ENCODE measurements around the gene ZNF324B.
"Not testable (repeated sequence)": the region's sequence is repeated elsewhere in the genome, so short reads cannot be mapped to it uniquely, and the experiment has no call there.

Gene ZNF324B

DNA sequence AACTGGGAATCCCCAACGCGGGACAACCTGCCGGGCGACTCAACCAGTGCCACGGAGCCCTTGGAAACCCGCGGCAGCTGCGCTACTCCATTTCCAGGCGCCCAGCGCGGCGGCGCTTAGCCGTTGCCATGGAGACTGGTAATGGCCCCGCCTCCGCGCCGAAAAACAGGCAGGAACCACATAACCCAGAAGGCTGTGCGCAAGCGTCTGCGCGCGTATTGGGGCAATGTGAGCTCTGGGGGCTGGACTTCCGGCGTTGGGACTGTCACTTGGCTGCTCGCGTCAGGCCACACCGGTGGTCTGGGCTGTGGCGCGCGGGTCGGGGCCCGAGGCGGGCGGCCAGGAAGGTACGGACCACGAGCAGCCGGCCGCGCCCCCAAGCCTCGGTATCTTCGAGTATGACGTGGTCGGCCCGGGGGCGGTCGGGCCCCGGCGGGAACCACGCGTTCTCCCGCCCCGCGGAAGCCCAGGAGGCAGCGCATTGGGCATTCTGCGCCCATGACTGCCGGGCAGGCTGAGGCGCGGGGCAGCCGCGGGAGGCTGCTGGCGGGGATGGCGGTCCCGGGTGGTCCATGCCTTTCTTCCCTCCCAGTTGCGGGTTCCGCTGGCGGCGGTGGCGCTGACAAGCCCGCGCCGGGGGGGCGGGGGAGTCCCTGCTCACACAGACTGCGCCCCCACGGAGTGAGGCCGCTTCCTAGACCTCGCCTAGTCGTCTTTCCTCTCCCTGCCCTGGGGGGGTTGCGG, at the start of gene ZNF324B:
ZNF324B (plus strand) TSS at position 265 of the 744 bp plus-strand sequence. CDS start 2,080 bp downstream, outside the sequence.
- TF ChIP-seq, protein P1, sequence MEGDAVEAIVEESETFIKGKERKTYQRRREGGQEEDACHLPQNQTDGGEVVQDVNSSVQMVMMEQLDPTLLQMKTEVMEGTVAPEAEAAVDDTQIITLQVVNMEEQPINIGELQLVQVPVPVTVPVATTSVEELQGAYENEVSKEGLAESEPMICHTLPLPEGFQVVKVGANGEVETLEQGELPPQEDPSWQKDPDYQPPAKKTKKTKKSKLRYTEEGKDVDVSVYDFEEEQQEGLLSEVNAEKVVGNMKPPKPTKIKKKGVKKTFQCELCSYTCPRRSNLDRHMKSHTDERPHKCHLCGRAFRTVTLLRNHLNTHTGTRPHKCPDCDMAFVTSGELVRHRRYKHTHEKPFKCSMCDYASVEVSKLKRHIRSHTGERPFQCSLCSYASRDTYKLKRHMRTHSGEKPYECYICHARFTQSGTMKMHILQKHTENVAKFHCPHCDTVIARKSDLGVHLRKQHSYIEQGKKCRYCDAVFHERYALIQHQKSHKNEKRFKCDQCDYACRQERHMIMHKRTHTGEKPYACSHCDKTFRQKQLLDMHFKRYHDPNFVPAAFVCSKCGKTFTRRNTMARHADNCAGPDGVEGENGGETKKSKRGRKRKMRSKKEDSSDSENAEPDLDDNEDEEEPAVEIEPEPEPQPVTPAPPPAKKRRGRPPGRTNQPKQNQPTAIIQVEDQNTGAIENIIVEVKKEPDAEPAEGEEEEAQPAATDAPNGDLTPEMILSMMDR (conservative IDR thresholded peaks at IDR 0.05; ENCODE audit: control insufficient read depth, insufficient read depth, low read depth, low read length), result no peak
- peak; percentile 93 for DNase-seq (ENCODE audit: low read depth)
- peak within 1 kb of the TSS; percentile 60 for H3K4me3 ChIP-seq (ENCODE audit: control insufficient read depth, low read depth, low read length)

DNA sequence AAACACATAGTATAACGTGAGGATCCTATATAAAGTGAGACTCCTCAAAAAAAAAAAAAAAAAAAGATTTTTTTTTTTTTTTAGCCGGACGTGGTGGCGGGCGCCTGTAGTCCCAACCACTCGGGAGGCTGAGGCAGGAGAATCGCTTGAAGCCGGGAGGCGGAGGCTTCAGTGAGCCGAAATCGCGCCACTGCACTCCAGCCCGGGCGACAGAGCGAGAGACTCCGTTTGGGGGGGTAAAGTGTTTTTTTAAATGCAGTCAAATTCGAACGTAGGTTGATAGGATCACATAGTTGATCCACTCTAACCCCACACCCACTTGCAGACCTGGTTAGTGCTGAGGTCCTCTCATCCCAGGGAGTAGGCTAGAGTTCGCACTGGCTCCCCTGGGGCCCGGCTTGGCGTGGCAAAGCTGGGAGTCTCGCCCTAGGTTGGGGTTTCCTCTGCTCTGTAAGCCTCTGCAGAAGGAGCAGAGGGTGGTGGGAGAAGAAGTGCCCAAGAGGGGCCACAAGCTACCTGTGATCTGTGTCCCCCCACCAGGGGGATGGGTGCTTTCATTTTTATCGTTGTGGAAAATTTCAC, 49.5 kb upstream of the ZNF324B start:
- TF ChIP-seq, protein P1 (conservative IDR thresholded peaks at IDR 0.05; ENCODE audit: control insufficient read depth, insufficient read depth, low read depth, low read length), result no peak
- peak overlapping the region; percentile 68 for H3K4me3 ChIP-seq (ENCODE audit: control insufficient read depth, low read depth, low read length)

DNA sequence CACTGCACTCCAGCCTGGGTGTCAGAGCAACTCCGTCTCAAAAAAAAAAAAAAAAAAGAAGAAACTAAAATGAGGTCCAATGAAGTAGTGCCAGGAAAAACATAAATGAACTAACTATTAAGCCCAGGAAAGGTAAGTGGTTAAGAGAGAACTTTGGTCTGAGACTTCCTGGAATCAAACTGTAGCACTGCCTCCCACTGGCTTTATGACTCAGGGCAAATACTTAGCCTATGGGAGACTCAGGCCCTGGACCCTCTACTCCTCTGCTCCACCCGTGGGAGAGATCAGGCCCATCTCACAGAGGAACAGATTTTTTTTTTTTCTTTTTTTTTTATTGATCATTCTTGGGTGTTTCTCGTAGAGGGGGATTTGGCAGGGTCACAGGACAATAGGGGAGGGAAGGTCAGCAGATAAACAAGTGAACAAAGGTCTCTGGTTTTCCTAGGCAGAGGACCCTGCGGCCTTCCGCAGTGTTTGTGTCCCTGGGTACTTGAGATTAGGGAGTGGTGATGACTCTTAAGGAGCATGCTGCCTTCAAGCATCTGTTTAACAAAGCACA, 47.4 kb upstream of the ZNF324B start:
- H3K4me3 ChIP-seq (ENCODE audit: control insufficient read depth, low read depth, low read length), result not testable (repeated sequence)
- DNase-seq (ENCODE audit: low read depth), result peak; percentile 15

More for the DNA sequence above, 49.5 kb upstream of the ZNF324B start:
- DNase-seq (ENCODE audit: low read depth), result peak; percentile 23

DNA sequence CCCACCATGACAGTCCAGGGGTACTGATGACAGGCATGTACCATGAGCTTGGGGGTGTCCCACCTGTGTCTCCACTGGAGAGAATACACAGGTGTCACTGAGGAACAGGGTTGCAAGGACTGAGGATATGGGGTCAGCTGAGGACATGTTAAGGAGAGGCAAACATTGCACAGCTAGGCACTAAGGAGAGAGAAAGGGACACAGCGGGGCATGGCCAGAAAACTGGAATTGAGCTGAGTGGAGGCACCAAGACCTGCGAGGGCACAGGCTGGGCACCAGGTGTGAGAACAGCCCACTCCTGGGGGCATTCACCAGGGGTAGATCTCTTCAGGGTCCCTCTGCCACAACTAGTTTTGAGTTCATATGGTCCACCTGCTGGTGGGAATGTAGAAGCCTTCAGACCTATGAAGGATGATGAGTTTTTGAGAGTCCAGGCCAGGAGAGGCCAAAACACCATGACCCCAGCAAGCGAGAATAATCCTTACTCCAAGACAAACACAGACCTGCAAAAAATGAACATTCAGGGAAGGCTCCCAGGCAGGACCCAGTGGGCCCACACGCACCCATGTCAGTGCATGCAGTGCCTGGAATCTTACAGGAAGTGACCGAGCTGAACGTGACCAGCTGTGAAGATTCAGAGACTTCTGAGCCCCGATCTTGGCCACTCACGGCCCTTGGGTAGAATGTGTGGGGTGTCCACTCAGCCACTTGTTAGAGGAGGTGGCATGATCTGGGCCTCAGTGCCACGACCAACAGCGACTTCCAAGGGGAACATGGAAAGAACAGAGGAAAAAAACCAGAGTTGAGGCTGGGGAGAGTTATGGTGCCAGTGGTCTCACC, 44.4 kb upstream of the ZNF324B start:
- DNase-seq (ENCODE audit: low read depth), result peak; percentile 28
- TF ChIP-seq, protein P1 (conservative IDR thresholded peaks at IDR 0.05; ENCODE audit: control insufficient read depth, insufficient read depth, low read depth, low read length), result peak; percentile 42
- H3K4me3 ChIP-seq (ENCODE audit: control insufficient read depth, low read depth, low read length), result peak overlapping the region; percentile 83

DNA sequence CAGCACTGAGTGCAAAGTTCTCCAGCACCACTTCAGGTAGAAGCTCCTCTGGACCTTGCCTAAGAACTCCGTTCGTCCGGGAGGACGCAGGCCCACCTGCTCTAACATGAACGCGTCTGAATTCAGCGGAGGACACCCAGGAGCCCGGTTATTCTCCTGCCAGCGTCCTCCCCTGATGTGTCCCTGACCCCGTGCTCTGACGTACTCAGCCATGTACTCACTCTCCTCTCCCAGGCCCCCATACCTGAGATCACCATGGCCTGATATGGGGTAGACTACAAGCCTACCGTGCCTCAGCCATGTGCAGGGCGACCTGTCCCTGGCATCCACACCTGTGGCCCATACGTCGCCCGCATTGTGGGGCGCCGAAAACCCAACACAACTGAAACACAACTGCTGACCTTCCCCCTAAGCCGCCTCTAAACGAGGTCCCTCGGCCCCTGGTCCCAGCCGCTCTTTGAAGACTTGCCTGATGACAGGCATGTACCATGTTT, 43.7 kb upstream of the ZNF324B start:
- TF ChIP-seq, protein P1 (conservative IDR thresholded peaks at IDR 0.05; ENCODE audit: control insufficient read depth, insufficient read depth, low read depth, low read length), result no peak
- DNase-seq (ENCODE audit: low read depth), result peak; percentile 47
- peak overlapping the region; percentile 83 for H3K4me3 ChIP-seq (ENCODE audit: control insufficient read depth, low read depth, low read length)

DNA sequence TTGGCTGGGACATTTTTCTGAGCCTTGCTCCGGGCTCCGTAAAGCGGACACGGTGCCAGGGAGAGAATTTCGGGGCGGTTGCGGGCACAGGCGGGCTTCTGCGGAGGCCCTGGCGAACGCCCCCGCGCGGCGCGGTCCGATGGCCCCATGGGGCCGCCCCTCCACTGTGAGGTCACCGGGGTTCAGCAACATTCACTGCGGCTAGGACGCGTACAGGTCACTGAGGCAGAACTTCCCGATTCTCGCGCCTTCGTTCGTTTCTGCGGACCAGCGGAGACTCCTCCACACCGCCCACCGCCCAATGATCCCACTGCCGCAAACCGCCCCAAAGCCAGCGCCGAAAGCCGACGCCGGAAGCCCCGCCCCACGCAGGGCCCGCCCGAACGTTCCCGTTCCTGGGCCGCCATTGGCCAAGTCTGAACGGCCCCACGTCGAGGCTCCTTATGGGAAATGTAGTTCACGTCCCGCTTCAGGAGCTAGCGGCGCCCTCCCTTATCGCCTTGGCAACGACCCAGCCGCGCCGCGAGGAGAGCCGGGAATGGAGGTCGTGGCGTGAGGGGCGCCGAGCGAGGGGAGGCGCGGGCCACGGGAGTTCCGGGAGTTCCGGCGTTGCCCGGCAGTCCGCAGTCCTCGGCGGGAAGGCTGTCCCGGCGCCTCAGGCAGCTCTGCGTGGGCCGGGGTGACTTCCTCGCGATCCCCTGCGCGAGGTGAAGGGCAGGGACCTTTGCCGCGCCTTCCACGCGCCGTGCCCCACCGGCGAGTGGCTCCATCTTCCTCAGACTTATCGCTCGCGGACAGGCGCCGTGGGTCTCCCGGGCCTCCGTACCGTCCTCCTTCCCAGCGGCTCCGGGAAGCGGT, 43.0 kb upstream of the ZNF324B start, which contains the start of gene ZNF584:
ZNF584 (plus strand) TSS at position 498 of the 858 bp plus-strand sequence. CDS start 499 bp downstream, outside the sequence.
- H3K4me3 ChIP-seq (ENCODE audit: control insufficient read depth, low read depth, low read length), result peak within 1 kb of the TSS; percentile 83
- DNase-seq (ENCODE audit: low read depth), result peak; percentile 91
- TF ChIP-seq, protein P1 (conservative IDR thresholded peaks at IDR 0.05; ENCODE audit: control insufficient read depth, insufficient read depth, low read depth, low read length), result no peak

Data from fibroblast of mammary gland (primary cell).